Nephron progenitor cell (in vitro differentiated cells): ENCODE data around the gene OR5M10.
"Not testable (repeated sequence)": the region's sequence is repeated elsewhere in the genome, so short reads cannot be mapped to it uniquely, and the experiment has no call there.

Experiments
- DNase-seq: peaks from one replicate; pipeline ENCODE4 v3.0.0; 2021
- H3K27ac Mint-ChIP-seq: 2 replicates; pipeline ENCODE4 v1.8.0; 2021; ENCODE audit warnings: mild to moderate bottlenecking, moderate library complexity, mixed read lengths
- H3K27me3 Mint-ChIP-seq: 2 replicates; pipeline ENCODE4 v1.8.0; 2021; ENCODE audit warnings: mild to moderate bottlenecking, low read depth, mixed read lengths; ENCODE audit not compliant: poor library complexity
- H3K36me3 Mint-ChIP-seq: 2 replicates; pipeline ENCODE4 v1.8.0; 2021; ENCODE audit warnings: low read depth, mixed read lengths
- H3K4me1 Mint-ChIP-seq: 2 replicates; pipeline ENCODE4 v1.8.0; 2021; ENCODE audit warnings: mixed read lengths
- H3K4me3 Mint-ChIP-seq: 2 replicates; pipeline ENCODE4 v1.8.0; 2021; ENCODE audit warnings: mild to moderate bottlenecking, moderate library complexity, mixed read lengths
- H3K9me3 Mint-ChIP-seq: 2 replicates; pipeline ENCODE4 v1.8.0; 2021; ENCODE audit warnings: mild to moderate bottlenecking, moderate library complexity, mixed read lengths
- TF ChIP-seq, protein P1 (sequence below): fragments of 200-600 bp; sonication (generic); IDR thresholded peaks from 2 replicates; pipeline ENCODE4 v1.5.0; 2021; ENCODE audit warnings: antibody characterized with exemption

OR5M10 gene

DNA sequence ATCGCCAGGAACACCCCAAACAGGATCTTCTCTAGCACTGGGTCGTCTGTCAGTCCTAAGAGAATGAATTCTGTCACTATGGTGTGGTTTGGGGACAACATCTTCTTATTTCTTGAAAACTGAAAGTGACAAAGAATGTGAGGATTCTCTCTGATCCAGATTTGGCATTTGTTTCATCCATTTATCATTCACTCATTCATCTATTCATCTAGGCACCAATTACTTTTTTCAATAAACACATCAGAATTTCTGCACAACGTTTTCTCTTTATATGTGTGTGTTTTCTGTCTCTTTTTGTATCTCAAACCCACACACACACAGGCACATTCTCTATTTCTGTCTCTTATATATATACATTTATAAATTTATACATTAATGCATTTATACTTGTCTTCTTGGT is at the start of gene OR5M10:
Gene OR5M10 (minus strand): TSS at position 101 of the 400 bp plus-strand sequence. CDS start 0 bp downstream, at position 101.
- TF ChIP-seq, protein P1, sequence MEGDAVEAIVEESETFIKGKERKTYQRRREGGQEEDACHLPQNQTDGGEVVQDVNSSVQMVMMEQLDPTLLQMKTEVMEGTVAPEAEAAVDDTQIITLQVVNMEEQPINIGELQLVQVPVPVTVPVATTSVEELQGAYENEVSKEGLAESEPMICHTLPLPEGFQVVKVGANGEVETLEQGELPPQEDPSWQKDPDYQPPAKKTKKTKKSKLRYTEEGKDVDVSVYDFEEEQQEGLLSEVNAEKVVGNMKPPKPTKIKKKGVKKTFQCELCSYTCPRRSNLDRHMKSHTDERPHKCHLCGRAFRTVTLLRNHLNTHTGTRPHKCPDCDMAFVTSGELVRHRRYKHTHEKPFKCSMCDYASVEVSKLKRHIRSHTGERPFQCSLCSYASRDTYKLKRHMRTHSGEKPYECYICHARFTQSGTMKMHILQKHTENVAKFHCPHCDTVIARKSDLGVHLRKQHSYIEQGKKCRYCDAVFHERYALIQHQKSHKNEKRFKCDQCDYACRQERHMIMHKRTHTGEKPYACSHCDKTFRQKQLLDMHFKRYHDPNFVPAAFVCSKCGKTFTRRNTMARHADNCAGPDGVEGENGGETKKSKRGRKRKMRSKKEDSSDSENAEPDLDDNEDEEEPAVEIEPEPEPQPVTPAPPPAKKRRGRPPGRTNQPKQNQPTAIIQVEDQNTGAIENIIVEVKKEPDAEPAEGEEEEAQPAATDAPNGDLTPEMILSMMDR = no peak

DNA sequence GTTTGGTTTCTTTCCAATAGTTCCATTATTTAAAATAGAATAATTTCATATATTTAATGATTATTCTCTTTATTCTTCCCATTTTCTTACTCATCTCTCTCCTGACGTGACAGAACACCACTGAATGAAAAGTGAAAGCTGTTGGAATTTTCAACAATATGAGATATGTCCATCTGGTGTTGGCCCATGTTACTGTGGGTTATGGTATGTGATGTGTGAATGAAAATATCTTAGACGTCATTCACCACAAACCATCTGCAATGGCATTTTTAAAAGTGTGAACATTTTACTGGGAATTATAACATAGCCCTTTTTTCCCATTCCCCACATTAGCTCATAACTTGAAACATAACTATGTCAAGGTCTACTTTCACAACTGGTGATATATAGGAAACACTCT is 48.4 kb upstream of the OR5M10 start:
- Mint-ChIP-seq H3K27ac (no peak overlapping the region), H3K9me3 (no peaks in the 10 kb centered on the region), H3K27me3 (peaks cover 3% of the 10 kb centered on the region), H3K36me3 (no peaks in the 10 kb centered on the region), H3K4me1 (no peaks in the 10 kb centered on the region), H3K4me3 (no peak overlapping the region)
- TF ChIP-seq, protein P1 = no peak
- no peak for DNase-seq

More for the DNA sequence above, at the start of gene OR5M10:
- peaks cover 2% of the 10 kb centered on the region for H3K27me3 Mint-ChIP-seq
- no peaks in the 10 kb centered on the region for H3K4me1 Mint-ChIP-seq
- H3K9me3 Mint-ChIP-seq = peaks cover 4% of the 10 kb centered on the region
- no peak within 1 kb of the TSS for H3K27ac Mint-ChIP-seq
- DNase-seq = no peak
- no peak within 1 kb of the TSS for H3K4me3 Mint-ChIP-seq
- H3K36me3 Mint-ChIP-seq = no peaks in the 10 kb centered on the region

DNA sequence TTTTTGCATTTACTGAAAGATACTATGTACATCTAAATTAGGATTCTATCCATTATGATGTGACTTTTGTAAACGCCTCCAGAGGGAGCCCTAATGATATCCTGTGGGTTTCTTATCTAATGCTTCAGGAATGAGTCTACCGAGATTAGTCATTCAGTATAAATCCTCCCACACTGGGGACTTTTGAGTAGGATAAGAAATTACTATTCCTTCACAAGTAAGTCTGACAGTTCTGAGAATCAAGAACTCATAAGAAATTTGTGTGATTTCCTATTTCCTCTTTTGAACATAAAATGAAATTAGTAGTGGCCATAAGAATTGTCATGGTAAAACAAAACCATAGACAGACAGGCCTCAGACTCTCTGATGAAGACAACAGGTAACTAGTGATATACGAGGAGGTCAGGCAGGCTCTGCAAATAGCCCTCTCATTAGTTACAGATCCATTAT is 47.2 kb upstream of the OR5M10 start:
- Mint-ChIP-seq H3K9me3 (no peaks in the 10 kb centered on the region), H3K4me3 (no peak overlapping the region), H3K4me1 (no peaks in the 10 kb centered on the region), H3K27ac (no peak overlapping the region), H3K27me3 (peaks cover 3% of the 10 kb centered on the region), H3K36me3 (no peaks in the 10 kb centered on the region)
- TF ChIP-seq, protein P1 = peak; percentile 47
- DNase-seq = no peak

DNA sequence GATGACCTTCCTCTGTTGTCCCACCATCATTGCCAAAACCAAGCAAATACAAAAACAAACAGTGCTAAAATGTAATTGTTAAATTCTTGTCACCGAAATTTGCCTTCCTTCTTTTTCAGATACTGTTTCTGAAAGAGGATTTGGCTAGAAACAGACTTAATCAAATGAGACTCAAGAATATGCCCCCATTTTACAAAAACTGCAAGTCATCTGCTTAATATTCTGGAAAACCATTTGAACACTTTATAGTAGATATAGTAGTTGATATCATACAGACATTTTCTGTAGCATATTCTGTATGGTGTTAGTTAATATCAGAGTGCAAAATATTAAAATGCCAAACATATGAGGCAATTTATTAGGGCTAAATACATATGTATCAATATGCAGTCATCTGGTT is 33.7 kb upstream of the OR5M10 start:
- Mint-ChIP-seq H3K9me3 (no peaks in the 10 kb centered on the region), H3K4me3 (no peak overlapping the region), H3K4me1 (no peaks in the 10 kb centered on the region), H3K27me3 (no peaks in the 10 kb centered on the region), H3K36me3 (no peaks in the 10 kb centered on the region), H3K27ac (no peak overlapping the region)
- TF ChIP-seq, protein P1 = no peak
- DNase-seq = no peak

DNA sequence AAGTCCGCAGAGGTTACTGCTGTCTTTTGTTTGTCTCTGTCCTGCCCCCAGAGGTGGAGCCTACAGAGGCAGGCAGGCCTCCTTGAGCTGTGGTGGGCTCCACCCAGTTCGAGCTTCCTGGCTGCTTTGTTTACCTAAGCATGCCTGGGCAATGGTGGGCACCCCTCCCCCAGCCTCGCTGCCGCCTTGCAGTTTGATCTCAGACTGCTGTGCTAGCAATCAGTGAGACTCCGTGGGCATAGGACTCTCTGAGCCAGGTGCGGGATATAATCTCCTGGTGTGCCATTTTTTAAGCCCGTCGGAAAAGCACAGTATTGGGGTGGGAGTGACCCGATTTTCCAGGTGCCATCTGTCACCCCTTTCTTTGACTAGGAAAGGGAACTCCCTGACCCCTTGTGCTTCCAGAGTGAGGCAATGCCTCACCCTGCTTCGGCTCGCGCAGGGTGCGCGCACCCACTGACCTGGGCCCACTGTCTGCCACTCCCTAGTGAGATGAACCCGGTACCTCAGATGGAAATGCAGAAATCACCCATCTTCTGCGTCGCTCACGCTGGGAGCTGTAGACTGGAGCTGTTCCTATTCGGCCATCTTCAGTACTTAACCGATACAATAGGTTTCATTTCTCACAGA is 14.7 kb upstream of the OR5M10 start:
- DNase-seq, H3K36me3 Mint-ChIP-seq, H3K4me1 Mint-ChIP-seq, H3K27ac Mint-ChIP-seq, H3K4me3 Mint-ChIP-seq, H3K27me3 Mint-ChIP-seq: not testable (repeated sequence)
- peaks cover 31% of the 10 kb centered on the region for H3K9me3 Mint-ChIP-seq

DNA sequence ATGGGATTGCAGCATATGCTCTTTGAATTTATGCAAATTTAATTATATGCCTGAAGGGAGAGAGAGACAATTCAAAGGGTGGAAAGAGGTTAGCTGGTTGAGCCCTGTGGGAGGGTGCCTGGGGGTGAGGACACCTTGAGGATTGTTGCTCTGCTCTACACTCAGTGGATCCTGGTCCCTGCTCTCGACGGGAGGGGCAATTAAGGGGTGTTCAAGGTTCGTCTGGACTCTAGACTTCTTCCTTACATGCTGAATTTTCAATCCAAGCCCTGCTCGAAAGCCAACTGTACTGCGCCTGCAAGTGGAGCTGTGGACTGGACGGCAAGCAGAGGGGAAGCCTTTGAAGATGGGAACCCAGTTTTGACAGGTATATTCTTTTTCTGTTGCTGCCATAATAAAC is 18.9 kb downstream of the OR5M10 start:
- H3K9me3 Mint-ChIP-seq = peaks cover 3% of the 10 kb centered on the region
- DNase-seq = no peak
- TF ChIP-seq, protein P1 = no peak
- H3K4me3 Mint-ChIP-seq = no peak overlapping the region
- no peak overlapping the region for H3K27ac Mint-ChIP-seq
- H3K4me1 Mint-ChIP-seq = no peaks in the 10 kb centered on the region
- H3K36me3 Mint-ChIP-seq = no peaks in the 10 kb centered on the region
- H3K27me3 Mint-ChIP-seq = no peaks in the 10 kb centered on the region

DNA sequence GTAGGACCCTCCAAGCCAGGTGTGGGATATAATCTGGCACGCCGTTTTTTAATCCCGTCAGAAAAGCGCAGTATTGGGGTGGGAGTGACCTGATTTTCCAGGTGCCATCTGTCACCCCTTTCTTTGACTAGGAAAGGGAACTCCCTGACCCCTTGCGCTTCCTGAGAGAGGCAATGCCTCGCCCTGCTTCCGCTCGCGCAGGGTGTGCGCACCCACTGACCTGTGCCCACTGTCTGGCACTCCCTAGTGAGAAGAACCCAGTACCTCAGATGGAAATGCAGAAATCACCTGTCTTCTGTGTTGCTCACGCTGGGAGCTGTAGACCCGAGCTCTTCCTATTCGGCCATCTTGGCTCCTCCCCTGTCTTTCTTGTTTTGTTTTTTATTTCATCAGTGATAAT is 22.8 kb downstream of the OR5M10 start:
- not testable (repeated sequence) for H3K4me3 Mint-ChIP-seq, H3K36me3 Mint-ChIP-seq, H3K27me3 Mint-ChIP-seq, H3K27ac Mint-ChIP-seq, DNase-seq, H3K4me1 Mint-ChIP-seq
- H3K9me3 Mint-ChIP-seq = peaks cover 16% of the 10 kb centered on the region
